Epithelial cell of esophagus (primary cell): ENCODE measurements around the gene DNAH9.

Source experiments
- DNase-seq: peaks from one replicate; pipeline ENCODE4 v3.0.0; 2010; ENCODE audit warnings: low read depth
- H3K4me3 ChIP-seq: 2 replicates; pipeline ENCODE4 v1.5.1; 2011; ENCODE audit warnings: mild to moderate bottlenecking, low read length, control low read depth
- CTCF ChIP-seq: IDR thresholded peaks from 2 replicates; pipeline ENCODE4 v1.5.1; 2011; ENCODE audit warnings: low read depth, mild to moderate bottlenecking, low read length, control low read depth, inconsistent platforms; ENCODE audit not compliant: insufficient read depth; ENCODE audit errors: missing control alignments

The DNAH9 gene

GRCh38 chr17:11638700-11639265 lies 40.5 kb downstream of the DNAH9 start:
- H3K4me3 ChIP-seq, result no peak overlapping the region
- no peak for DNase-seq
- no peak for TF ChIP-seq CTCF

GRCh38 chr17:11639736-11640462 lies 41.6 kb downstream of the DNAH9 start:
- TF ChIP-seq CTCF, result no peak
- no peak for DNase-seq
- H3K4me3 ChIP-seq, result no peak overlapping the region

DNA sequence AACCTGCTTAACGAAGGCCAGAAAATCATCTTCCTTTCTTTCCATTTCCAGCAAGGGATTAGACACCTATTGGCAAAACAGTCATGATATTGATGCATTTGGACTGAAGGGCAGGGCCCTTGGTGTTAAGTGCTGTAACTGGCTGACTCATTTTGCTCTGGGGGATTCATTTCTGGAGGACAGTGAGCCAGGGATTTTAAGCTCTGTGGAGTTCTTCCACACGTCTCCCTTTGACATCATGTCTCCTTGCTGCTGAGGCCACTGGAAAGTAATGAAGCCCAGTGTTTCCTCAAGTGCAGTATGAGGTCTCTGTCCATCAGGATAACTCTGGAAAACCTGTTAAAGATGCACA lies 42.2 kb downstream of the DNAH9 start:
- TF ChIP-seq CTCF, result no peak
- DNase-seq, result no peak

DNA sequence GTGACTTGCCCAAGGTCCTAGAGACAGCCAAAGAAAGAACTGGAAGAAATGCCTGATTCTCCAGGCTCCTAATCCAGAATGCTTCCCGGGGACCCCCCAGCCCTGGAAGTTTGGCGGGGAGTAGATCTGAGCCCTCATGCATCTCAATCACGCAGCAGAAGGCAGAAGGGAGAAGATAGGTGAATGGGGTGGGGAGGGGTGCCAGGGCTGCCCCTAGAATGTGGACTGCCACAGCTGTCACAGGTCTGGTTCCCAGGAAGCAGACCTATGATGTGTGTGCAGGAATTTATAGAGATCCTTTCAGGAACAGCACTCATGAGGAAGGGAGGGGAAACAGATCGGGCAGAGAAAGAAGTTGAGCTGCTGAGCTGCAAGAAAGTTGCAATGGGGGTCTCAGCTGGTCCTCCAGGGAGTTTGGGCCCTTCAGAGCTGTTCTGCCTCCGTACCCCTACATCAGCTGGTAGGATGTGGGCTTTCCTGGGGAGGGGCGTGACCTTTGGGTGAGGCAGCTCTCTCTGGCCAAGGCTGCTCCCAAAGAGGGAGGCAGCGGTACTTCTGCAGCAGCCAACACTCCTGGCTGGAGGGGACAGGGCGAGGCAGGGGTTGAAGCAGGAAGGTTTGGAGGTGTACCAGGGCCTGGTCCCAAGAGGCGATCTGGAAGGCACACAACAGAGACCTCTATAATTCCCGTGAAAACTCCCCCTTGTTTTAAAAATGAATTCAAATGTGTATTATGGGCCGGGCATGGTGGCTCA lies 43.4 kb downstream of the DNAH9 start:
- DNase-seq, result no peak
- TF ChIP-seq CTCF, result no peak

More for the DNA sequence above, 42.2 kb downstream of the DNAH9 start:
- no peak overlapping the region for H3K4me3 ChIP-seq

DNA sequence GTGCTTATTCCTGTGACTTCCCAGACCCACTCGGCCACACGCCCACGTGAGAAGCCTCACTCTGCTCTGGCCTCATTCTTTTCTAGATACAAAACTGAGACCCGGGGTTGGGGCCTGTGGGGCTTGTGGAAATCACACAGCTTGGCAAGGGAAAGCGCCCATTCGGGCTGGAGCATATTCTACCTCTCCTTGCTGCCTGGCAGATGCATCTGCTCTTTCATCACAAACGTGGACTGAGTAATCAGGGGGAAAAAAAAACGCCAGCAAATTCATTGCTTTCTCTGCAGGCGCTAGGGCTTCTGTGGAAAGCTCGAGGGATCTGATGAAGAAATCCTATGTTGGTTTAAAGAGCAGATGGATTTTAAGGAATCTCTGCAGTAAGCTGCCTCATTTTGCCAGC lies 44.4 kb downstream of the DNAH9 start:
- DNase-seq, result no peak
- TF ChIP-seq CTCF, result no peak
- H3K4me3 ChIP-seq, result no peak overlapping the region

More for the DNA sequence above, 43.4 kb downstream of the DNAH9 start:
- H3K4me3 ChIP-seq, result no peak overlapping the region

- no peak for TF ChIP-seq CTCF
- DNase-seq, result no peak
- no peak overlapping the region for H3K4me3 ChIP-seq
Measured at GRCh38 chr17:11643851-11644250, 45.6 kb downstream of the DNAH9 start.
